CD14-positive monocyte (primary cell): ENCODE measurements around the gene TCP1. TPM values are rescaled to one million over a fixed set of nuclear protein-coding genes. Genes with fewer than 3 reads are reported as not detected.

Experiments used
- DNase-seq, 3 donors: peaks; one replicate each; pipeline ENCODE4 v3.0.0-alpha.2; 2011 to 2022
- H2AFZ ChIP-seq: 2 replicates; pipeline ENCODE4 v1.6.0; 2012; ENCODE audit warnings: mild to moderate bottlenecking, low read depth, low read length, inconsistent platforms; ENCODE audit not compliant: insufficient read depth, poor library complexity, severe bottlenecking
- H3K27ac ChIP-seq, 2 donors: 1 replicate in 1 of 2; 2 replicates in 1 of 2; pipeline ENCODE4 v1.5.1; 2012 to 2013; ENCODE audit warnings: low read length in 2 of 2, control low read depth in 1 of 2, inconsistent platforms in 1 of 2, low read depth in 1 of 2, mild to moderate bottlenecking in 1 of 2
- H3K27me3 ChIP-seq, 2 donors: one replicate each; pipeline versions ENCODE4 v1.6.0 to v1.6.1; 2011 to 2013; ENCODE audit warnings: low read length in 2 of 2; ENCODE audit not compliant: control insufficient read depth in 2 of 2, insufficient read depth in 2 of 2
- H3K36me3 ChIP-seq, 2 donors: replicated peaks in 1 of 2; 1 replicate in 1 of 2; 2 replicates in 1 of 2; pipeline versions ENCODE4 v1.5.1 to v1.6.1; 2012 to 2013; ENCODE audit warnings: low read length in 2 of 2, control low read depth in 1 of 2, inconsistent platforms in 1 of 2, mild to moderate bottlenecking in 1 of 2; ENCODE audit not compliant: insufficient read depth in 2 of 2, control insufficient read depth in 1 of 2
- H3K4me1 ChIP-seq, 2 donors: 1 replicate in 1 of 2; 2 replicates in 1 of 2; pipeline versions ENCODE4 v1.5.1 to v1.6.1; 2012 to 2013; ENCODE audit warnings: low read length in 2 of 2, control low read depth in 1 of 2, inconsistent platforms in 1 of 2, mild to moderate bottlenecking in 1 of 2, moderate library complexity in 1 of 2; ENCODE audit not compliant: insufficient read depth in 2 of 2, control insufficient read depth in 1 of 2
- H3K4me2 ChIP-seq: replicated peaks from 2 replicates; pipeline ENCODE3; 2012; ENCODE audit warnings: low read length, moderate library complexity, mild to moderate bottlenecking; ENCODE audit not compliant: poor library complexity, severe bottlenecking; ENCODE audit errors: extremely low read depth
- H3K4me3 ChIP-seq, 3 experiments: fragments of 200-600 bp in 1 of 3; sonication (generic) in 1 of 3; replicated peaks in 1 of 3; 1 replicate in 2 of 3; 2 replicates in 1 of 3; pipeline ENCODE4 v1.5.1; 2011 to 2013; ENCODE audit warnings: low read length in 3 of 3, mild to moderate bottlenecking in 3 of 3, control low read depth in 2 of 3, low read depth in 2 of 3, inconsistent platforms in 1 of 3, moderate library complexity in 1 of 3
- H3K79me2 ChIP-seq: 2 replicates; pipeline ENCODE4 v1.6.0; 2012; ENCODE audit warnings: mild to moderate bottlenecking, control low read depth, inconsistent platforms, low read length, moderate library complexity; ENCODE audit not compliant: insufficient read depth
- H3K9ac ChIP-seq: 2 replicates; pipeline ENCODE4 v1.6.0; 2017; ENCODE audit warnings: low read length, mild to moderate bottlenecking; ENCODE audit not compliant: insufficient read depth, poor library complexity, severe bottlenecking
- H3K9me3 ChIP-seq, 2 donors: replicated peaks in 1 of 2; 1 replicate in 1 of 2; 2 replicates in 1 of 2; pipeline versions ENCODE4 v1.5.1 to v1.6.1; 2012 to 2013; ENCODE audit warnings: low read length in 2 of 2, control low read depth in 1 of 2; ENCODE audit not compliant: control insufficient read depth in 1 of 2, insufficient read depth in 1 of 2
- H4K20me1 ChIP-seq: 2 replicates; pipeline ENCODE4 v1.6.0; 2012; ENCODE audit warnings: mild to moderate bottlenecking, low read length, control low read depth, moderate library complexity; ENCODE audit not compliant: insufficient read depth
- H3K27ac Mint-ChIP-seq, 7 donors: one replicate each; pipeline ENCODE4 v1.8.0; 2020; ENCODE audit warnings: mild to moderate bottlenecking in 7 of 7, mixed read lengths in 7 of 7, moderate library complexity in 6 of 7, inconsistent platforms in 2 of 7
- H3K27me3 Mint-ChIP-seq, 3 donors: one replicate each; pipeline ENCODE4 v1.8.0; 2021 to 2022; ENCODE audit warnings: low read depth in 3 of 3, mild to moderate bottlenecking in 3 of 3, mixed read lengths in 3 of 3, moderate library complexity in 3 of 3, inconsistent platforms in 1 of 3
- H3K36me3 Mint-ChIP-seq, 2 donors: one replicate each; pipeline ENCODE4 v1.8.0; 2020; ENCODE audit warnings: mixed read lengths in 2 of 2, inconsistent platforms in 1 of 2, mild to moderate bottlenecking in 1 of 2
- H3K4me1 Mint-ChIP-seq: one replicate; pipeline ENCODE4 v1.8.0; 2020; ENCODE audit warnings: mild to moderate bottlenecking, mixed read lengths
- H3K4me3 Mint-ChIP-seq, 2 donors: one replicate each; pipeline ENCODE4 v1.8.0; 2020; ENCODE audit warnings: mild to moderate bottlenecking in 2 of 2, mixed read lengths in 2 of 2, moderate library complexity in 1 of 2
- H3K9me3 Mint-ChIP-seq, 7 donors: one replicate each; pipeline ENCODE4 v1.8.0; 2020 to 2022; ENCODE audit warnings: mixed read lengths in 7 of 7, mild to moderate bottlenecking in 6 of 7, moderate library complexity in 6 of 7, inconsistent platforms in 2 of 7
- CTCF ChIP-seq: fragments of 200-600 bp; IDR thresholded peaks from one replicate; pipeline ENCODE4 v1.8.0; 2022; ENCODE audit warnings: antibody characterized with exemption, mild to moderate bottlenecking
- WGBS: methylation state at CpG from one replicate; pipeline ENCODE4 v1.1.5; 2013; ENCODE audit warnings: missing lambda C conversion rate; ENCODE audit not compliant: insufficient coverage; 5-methylcytosine and 5-hydroxymethylcytosine counted together
- intact Hi-C, 2 donors: fragments of 100-400 bp; cut with micrococcal nuclease; formaldehyde crosslinking; loops; one replicate each; pipeline versions ENCODE4 v1.15.0 to v1.15.1; 2023
- polyA plus RNA-seq, 3 donors: library from polyadenylated mRNA; depleted of rRNA in 1 of 3; unstranded in 2 of 3; stranded (reverse) in 1 of 3; fragments of 300-500 nt in 2 of 3; fragments of >200 nt in 1 of 3; fragmentation: Illumina TruSeq in 2 of 3; gene quantifications; 1 replicate in 2 of 3; 2 replicates in 1 of 3; pipeline ENCODE4 v1.2.3, GENCODE V29; 2012 to 2021

Gene TCP1
- polyA plus RNA-seq, 3 donors: 44.5 to 79.5 (median 69.3) TPM

- H3K9me3 Mint-ChIP-seq: no peaks in the 10 kb centered on the region
- H3K9me3 ChIP-seq: no peaks in the 10 kb centered on the region
- H3K27ac Mint-ChIP-seq: no peak overlapping the region
- H3K4me3 ChIP-seq: no peak overlapping the region
- H3K4me1 ChIP-seq: peaks cover 28 to 32% of the 10 kb centered on the region in 2 donors
- no peak for TF ChIP-seq CTCF
- H3K27me3 ChIP-seq: no peaks in the 10 kb centered on the region
- H3K4me3 Mint-ChIP-seq: no peak overlapping the region
- no peak overlapping the region for H2AFZ ChIP-seq
- peaks cover 29% of the 10 kb centered on the region for H3K4me1 Mint-ChIP-seq
- no peak for DNase-seq
- intact Hi-C loops: no loop called here
- WGBS: no CpG with 5 or more reads among the region's 4 CpGs
- H3K27ac ChIP-seq: no peak overlapping the region
- no peaks in the 10 kb centered on the region for H3K36me3 Mint-ChIP-seq
- H4K20me1 ChIP-seq: no peaks in the 10 kb centered on the region
- H3K4me2 ChIP-seq: no peak overlapping the region
- peaks cover 0 to 4% (median 2%) of the 10 kb centered on the region in 3 donors for H3K27me3 Mint-ChIP-seq
- no peak overlapping the region for H3K9ac ChIP-seq
- H3K36me3 ChIP-seq: no peaks in the 10 kb centered on the region
- no peaks in the 10 kb centered on the region for H3K79me2 ChIP-seq
Measured at GRCh38 chr6:159832946-159833345, 43.5 kb upstream of the TCP1 start.

- Histone ChIP-seq H4K20me1 (no peaks in the 10 kb centered on the region), H3K27ac (no peak overlapping the region), H2AFZ (no peak overlapping the region), H3K79me2 (no peaks in the 10 kb centered on the region), H3K36me3 (no peaks in the 10 kb centered on the region), H3K4me1 (peaks cover 28 to 32% of the 10 kb centered on the region in 2 donors), H3K4me2 (no peak overlapping the region), H3K4me3 (no peak overlapping the region), H3K27me3 (no peaks in the 10 kb centered on the region), H3K9ac (no peak overlapping the region), H3K9me3 (no peaks in the 10 kb centered on the region)
- intact Hi-C loops: no loop called here
- peaks cover 0 to 4% (median 2%) of the 10 kb centered on the region in 3 donors for H3K27me3 Mint-ChIP-seq
- H3K9me3 Mint-ChIP-seq: peaks cover 0 to 3% (median 0%) of the 10 kb centered on the region in 7 donors
- TF ChIP-seq CTCF: no peak
- H3K36me3 Mint-ChIP-seq: no peaks in the 10 kb centered on the region
- no peak overlapping the region for H3K27ac Mint-ChIP-seq
- DNase-seq: no peak
- H3K4me1 Mint-ChIP-seq: peaks cover 30% of the 10 kb centered on the region
- 84% methylated on average over 4 of the region's 4 CpGs for WGBS
- no peak overlapping the region for H3K4me3 Mint-ChIP-seq
Measured at GRCh38 chr6:159831373-159831679, 41.9 kb upstream of the TCP1 start.
